Mucosa of descending colon (tissue), 3 donors: ENCODE results near the gene C5orf34. TPM values are rescaled to one million over a fixed set of nuclear protein-coding genes. Genes with fewer than 3 reads are reported as not detected.

ENCODE experiments used
- ATAC-seq: fragments of 200-7000 bp; cut with Tn5 transposase; one replicate; pipeline ENCODE4 v1.9.1; 2020; ENCODE audit warnings: mild to moderate bottlenecking, moderate library complexity
- DNase-seq, 3 donors: peaks; one replicate each; pipeline ENCODE4 v3.0.0-alpha.2; 2020
- H3K36me3 ChIP-seq: fragments of 200-600 bp; one replicate; pipeline ENCODE4 v1.8.0; 2021; ENCODE audit warnings: low read depth, mild to moderate bottlenecking
- H3K4me1 ChIP-seq: fragments of 200-600 bp; one replicate; pipeline ENCODE4 v1.8.0; 2021; ENCODE audit warnings: low read depth, mild to moderate bottlenecking
- H3K4me3 ChIP-seq: fragments of 200-600 bp; one replicate; pipeline ENCODE4 v1.8.0; 2021; ENCODE audit warnings: mild to moderate bottlenecking
- H3K9me3 ChIP-seq: fragments of 200-600 bp; one replicate; pipeline ENCODE4 v1.8.0; 2021; ENCODE audit warnings: mild to moderate bottlenecking
- CTCF ChIP-seq: fragments of 200-600 bp; IDR thresholded peaks from one replicate; pipeline ENCODE4 v1.8.0; 2022; ENCODE audit warnings: antibody characterized with exemption, mild to moderate bottlenecking
- intact Hi-C, 2 donors: fragments of 100-400 bp; cut with DNase I in 1 of 2; cut with micrococcal nuclease in 1 of 2; formaldehyde crosslinking; loops; one replicate each; pipeline versions ENCODE4 v1.11.0 to v1.11.1; 2022; cut with DNase I, micrococcal nuclease
- total RNA-seq, 3 donors: library from RNA; stranded (reverse); fragmentation: NEBNext Ultra II Directional in 2 of 3; extraction: Animal tissue kit (Norgen Biotek cat#: 25700) in 2 of 3; gene quantifications; one replicate each; pipeline versions ENCODE4 v1.2.1 to v1.2.4, GENCODE V29; 2021 to 2023
- donor health status: DM: no; HTN: no; CAD: no; lungs with moderate emphysema.
- donor health status: DM: no; HTN: no; CAD: no.
- donor health status: DM: no; HTN: yes; CAD: no.

C5orf34 gene
- total RNA-seq, 3 donors from 2014 or later = 1.3 to 2.9 (median 1.7) TPM

DNA sequence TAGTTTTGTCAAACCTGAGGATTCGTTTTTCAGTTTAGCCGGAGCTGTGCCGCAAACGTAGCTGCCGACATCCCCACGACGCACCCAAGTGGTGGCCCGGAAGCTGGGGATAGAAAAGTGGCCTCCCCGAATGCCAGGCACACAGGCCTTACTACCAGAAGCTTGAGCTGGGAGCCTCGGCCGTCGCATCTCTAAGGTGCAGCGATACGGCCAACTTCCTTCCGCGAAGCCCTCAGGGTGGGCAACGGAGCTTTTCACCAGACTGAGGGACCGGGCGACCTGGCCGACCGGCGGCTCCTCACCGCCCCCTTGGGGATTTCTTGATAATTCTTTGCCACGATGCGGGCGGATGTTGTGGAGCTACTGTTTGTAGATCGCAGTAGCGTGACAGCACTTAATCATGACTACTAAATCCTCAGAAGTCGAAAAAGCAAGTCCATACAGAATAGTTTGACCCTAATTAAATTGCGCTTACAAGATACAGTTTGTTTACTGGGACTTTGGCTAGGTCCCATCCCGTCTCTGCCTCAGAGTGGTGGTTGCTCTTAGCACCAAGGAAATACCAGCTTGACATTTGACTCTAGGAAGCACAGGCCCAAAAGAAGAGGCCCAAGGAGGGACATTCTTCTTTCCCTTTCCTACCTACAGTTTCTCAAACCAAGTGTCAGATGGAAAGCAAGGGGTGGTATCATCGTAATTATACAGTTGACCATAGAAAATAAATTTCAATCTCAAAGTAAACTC is 30.7 kb downstream of the C5orf34 start:
- peaks cover 22% of the 10 kb centered on the region for H3K4me1 ChIP-seq
- H3K4me3 ChIP-seq = peak overlapping the region; percentile 46
- peak; percentile 38 for TF ChIP-seq CTCF
- DNase-seq = peak; percentile 89 to 90 (median 89)
- intact Hi-C loops = loop anchor here in 1 of 2 donors (10.0 kb wide), 1 partner anchor 89 kb away; no protein-coding TSS in a partner anchor
- no peaks in the 10 kb centered on the region for H3K9me3 ChIP-seq
- H3K36me3 ChIP-seq = no peaks in the 10 kb centered on the region
- peak; percentile 86 for ATAC-seq

- Histone ChIP-seq H3K36me3 (no peaks in the 10 kb centered on the region), H3K4me3 (peak within 1 kb of the TSS; percentile 46), H3K4me1 (peaks cover 22% of the 10 kb centered on the region), H3K9me3 (no peaks in the 10 kb centered on the region)
- intact Hi-C loops = loop anchor here in 1 of 2 donors (10.0 kb wide), 1 partner anchor 89 kb away; no protein-coding TSS in a partner anchor
- peak; percentile 94 to 96 (median 95) for DNase-seq
- peak; percentile 95 for ATAC-seq
- no peak for TF ChIP-seq CTCF
Observed at GRCh38 chr5:43483298-43484105, 31.4 kb downstream of the C5orf34 start, which contains the start of gene TMEM267. TMEM267 (minus strand) TSS chr5:43483865; CDS start chr5:43453969, 29,896 bp downstream.

DNA sequence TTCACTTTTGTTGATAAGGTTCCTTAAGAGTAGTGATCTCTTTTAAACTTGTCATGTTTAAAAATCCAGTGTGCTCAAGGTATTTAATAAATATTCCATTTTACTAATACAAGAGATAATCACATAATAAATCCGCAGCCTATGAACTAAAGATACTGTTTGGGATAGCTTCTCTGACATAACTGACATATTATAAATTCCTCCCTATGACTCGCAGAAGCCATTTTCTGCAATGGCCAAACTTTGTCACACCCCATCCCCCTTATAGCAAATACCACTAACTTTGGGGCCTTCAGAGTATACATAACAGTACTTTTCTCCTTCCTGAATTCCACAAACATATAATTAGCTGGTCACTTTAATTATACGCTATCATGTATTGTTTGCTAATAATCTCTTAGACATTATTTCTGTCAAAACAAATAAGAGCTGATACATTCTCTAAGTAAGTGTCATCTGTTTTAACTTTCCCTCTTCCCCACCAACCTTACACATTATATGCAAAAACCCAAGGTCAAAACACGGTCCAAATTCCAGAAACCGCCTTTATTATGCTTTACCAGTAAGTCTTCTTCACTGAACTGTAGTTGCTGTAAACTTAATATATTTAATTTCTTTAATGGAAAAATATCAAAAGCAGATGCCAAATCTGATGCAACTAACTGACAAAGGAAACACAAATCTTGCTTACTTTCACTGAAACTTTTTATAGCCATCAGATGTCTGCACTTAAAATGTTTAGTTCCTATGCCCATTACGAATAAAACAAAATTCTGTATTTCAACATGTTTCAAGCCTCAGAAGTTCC is 32.3 kb downstream of the C5orf34 start:
- DNase-seq = no peak
- ATAC-seq = no peak

GRCh38 chr5:43469671-43470391 is 45.1 kb downstream of the C5orf34 start:
- Histone ChIP-seq H3K4me1 (no peaks in the 10 kb centered on the region), H3K9me3 (peaks cover 6% of the 10 kb centered on the region), H3K4me3 (no peak overlapping the region), H3K36me3 (no peaks in the 10 kb centered on the region)
- peak in 2 of 3 donors; percentile 22 to 33 for DNase-seq
- intact Hi-C loops = no loop called here
- TF ChIP-seq CTCF = no peak
- ATAC-seq = peak; percentile 58

More for the DNA sequence above, 32.3 kb downstream of the C5orf34 start:
- Histone ChIP-seq H3K9me3 (no peaks in the 10 kb centered on the region), H3K36me3 (no peaks in the 10 kb centered on the region), H3K4me3 (peak overlapping the region; percentile 46), H3K4me1 (peaks cover 22% of the 10 kb centered on the region)
- TF ChIP-seq CTCF = no peak
- intact Hi-C loops = loop anchor here in 1 of 2 donors (10.0 kb wide), 1 partner anchor 88 kb away; no protein-coding TSS in a partner anchor
